Measurements from ENCODE around the gene TMEM151B.

TMEM151B gene

DNA sequence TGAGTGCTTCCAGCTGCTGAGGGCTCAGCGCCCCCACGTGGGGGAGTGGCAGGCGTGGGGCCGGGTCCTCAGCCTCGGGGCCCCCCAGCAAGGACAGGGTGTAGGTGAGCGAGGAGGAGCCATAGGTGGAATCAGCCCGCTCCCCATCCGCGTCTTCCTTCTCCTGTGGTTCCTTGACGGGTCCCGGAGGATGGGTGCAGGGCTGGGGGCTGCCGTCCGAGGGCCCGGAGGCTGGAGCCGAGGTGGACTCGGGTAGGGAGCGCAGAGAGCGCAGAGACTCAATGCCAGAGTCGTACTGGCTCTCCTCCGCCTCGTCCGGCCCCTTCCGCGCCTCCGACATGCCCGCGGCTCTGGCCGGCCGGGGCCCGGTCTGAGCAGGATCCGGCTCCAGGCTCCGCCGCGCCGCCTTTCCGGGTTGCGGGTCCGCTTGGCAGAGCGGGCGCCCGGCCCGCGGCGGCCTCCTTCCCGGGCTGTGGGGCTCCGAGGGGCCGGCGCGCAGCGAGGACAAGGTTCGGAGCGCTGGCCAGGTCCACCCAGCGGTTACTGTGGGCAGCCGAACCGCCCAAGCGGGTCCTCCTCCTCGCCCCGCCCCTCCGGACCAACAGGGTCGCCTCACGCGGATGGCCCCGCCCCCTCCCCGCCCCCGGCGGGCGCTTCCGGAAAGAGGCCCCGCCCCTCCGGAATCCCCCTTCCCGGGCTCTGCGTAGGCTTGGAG lies 5.1 kb upstream of the TMEM151B start, which contains the start of gene NFKBIE:
Gene NFKBIE (minus strand): TSS at position 545 of the 715 bp plus-strand sequence. CDS start 205 bp downstream, at position 340.
- DNase-seq (ENCODE audit: low spot score), result peak; percentile 95
- in situ Hi-C loops (cut with MboI; ENCODE audit: low sequenced_read_pairs, unreplicated experiment), result no loop called here
- TF ChIP-seq, protein P1, sequence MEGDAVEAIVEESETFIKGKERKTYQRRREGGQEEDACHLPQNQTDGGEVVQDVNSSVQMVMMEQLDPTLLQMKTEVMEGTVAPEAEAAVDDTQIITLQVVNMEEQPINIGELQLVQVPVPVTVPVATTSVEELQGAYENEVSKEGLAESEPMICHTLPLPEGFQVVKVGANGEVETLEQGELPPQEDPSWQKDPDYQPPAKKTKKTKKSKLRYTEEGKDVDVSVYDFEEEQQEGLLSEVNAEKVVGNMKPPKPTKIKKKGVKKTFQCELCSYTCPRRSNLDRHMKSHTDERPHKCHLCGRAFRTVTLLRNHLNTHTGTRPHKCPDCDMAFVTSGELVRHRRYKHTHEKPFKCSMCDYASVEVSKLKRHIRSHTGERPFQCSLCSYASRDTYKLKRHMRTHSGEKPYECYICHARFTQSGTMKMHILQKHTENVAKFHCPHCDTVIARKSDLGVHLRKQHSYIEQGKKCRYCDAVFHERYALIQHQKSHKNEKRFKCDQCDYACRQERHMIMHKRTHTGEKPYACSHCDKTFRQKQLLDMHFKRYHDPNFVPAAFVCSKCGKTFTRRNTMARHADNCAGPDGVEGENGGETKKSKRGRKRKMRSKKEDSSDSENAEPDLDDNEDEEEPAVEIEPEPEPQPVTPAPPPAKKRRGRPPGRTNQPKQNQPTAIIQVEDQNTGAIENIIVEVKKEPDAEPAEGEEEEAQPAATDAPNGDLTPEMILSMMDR (IDR thresholded peaks at IDR 0.05; ENCODE audit: borderline replicate concordance, control extremely low read depth, extremely low read depth, insufficient read depth, missing control alignments), result peak; percentile 68

DNA sequence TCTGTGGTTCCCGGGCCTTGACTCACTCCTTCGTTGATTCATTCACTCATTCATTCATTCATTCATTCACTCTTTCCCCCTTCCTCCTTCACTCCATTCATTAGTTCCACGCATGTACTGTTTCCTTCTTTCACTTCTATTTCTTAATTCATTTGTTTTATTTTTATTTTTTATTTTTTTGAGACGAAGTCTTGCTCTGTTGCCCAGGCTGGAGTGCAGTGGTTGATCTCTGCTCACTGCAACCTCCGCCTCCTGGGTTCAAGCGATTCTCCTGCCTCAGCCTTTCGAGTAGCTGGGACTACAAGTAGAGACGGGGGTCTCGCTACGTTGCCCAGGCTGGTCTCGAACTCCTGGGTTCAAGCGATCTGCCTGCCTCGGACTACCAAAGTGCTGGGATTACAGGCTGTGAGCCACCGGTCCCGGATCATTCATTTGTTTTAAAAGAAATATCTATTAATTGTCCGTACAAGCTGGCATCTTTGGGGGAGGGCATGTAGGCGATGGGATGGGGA lies 4.5 kb upstream of the TMEM151B start:
- in situ Hi-C loops (cut with MboI; ENCODE audit: low sequenced_read_pairs, unreplicated experiment), result no loop called here
- no peak for DNase-seq (ENCODE audit: low spot score)
- TF ChIP-seq, protein P1 (IDR thresholded peaks at IDR 0.05; ENCODE audit: borderline replicate concordance, control extremely low read depth, extremely low read depth, insufficient read depth, missing control alignments), result no peak

DNA sequence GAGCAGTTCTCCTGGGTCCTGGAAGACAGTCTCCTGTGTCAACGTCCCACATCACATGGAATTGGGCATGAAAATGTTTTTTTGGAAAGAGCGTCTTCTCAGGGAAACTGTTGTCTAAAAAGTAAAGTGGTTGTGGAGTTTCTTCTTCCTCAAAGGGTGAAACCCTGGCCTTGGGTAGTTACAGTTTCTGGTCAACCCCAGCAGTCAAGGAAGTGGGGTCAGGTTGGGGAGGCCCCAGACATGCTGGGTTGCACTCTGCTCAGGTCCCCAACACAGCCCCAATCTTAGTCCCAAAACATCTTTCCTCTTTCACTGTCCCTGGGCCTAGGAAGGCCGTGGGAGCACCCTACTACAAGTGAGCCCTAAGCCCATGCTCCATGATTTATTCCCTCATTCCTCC lies 3.9 kb upstream of the TMEM151B start:
- DNase-seq (ENCODE audit: low spot score), result peak; percentile 79
- TF ChIP-seq, protein P1 (IDR thresholded peaks at IDR 0.05; ENCODE audit: borderline replicate concordance, control extremely low read depth, extremely low read depth, insufficient read depth, missing control alignments), result no peak
- in situ Hi-C loops (cut with MboI; ENCODE audit: low sequenced_read_pairs, unreplicated experiment), result no loop called here

DNA sequence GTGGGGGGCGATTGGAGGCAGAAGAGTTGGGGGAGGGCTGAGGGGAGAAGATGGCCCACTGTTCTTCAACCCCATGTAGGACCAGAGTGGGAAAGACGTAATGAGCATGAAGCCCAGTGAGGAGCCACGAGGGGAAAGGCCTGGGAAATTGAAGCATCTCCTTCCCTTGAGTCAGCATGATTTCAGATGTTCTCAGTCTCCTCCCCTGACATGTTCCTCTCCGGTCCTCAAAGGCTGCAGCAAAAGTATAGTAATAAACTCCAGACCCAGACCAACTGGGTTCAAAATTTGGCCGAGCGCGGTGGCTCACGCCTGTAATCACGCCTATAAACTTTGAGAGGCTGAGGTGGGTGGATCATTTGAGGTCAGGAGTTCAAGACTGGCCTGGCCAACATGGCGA lies 3.0 kb upstream of the TMEM151B start:
- no peak for DNase-seq (ENCODE audit: low spot score)
- in situ Hi-C loops (cut with MboI; ENCODE audit: low sequenced_read_pairs, unreplicated experiment), result no loop called here
- TF ChIP-seq, protein P1 (IDR thresholded peaks at IDR 0.05; ENCODE audit: borderline replicate concordance, control extremely low read depth, extremely low read depth, insufficient read depth, missing control alignments), result no peak

DNA sequence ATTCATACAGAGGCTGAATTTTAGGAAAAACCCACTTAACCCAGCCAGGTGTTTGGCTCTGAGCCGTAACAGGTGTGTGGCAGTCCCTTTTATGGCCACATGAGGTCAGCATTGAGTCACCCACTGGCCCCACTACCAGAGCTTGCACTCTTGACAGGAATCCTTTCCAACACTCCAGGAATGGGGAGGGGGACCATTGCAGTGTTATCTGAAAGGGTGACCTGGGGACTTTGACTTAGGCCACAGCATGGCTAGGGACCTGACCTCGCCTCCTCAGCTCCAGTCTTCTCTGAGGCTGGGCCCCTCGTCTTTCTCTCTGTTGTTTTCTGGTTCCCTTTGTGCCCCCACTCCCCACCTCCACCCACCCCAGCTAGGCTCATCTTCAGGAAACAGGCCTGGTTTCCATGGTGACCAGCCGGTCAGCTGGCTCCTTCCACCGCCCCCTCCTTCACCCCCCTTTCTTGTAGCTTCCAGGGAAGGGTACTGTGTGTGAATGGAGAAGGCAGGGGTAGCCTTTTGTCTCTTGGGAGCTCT lies 2.1 kb upstream of the TMEM151B start:
- TF ChIP-seq, protein P1 (IDR thresholded peaks at IDR 0.05; ENCODE audit: borderline replicate concordance, control extremely low read depth, extremely low read depth, insufficient read depth, missing control alignments), result peak; percentile 94
- in situ Hi-C loops (cut with MboI; ENCODE audit: low sequenced_read_pairs, unreplicated experiment), result no loop called here
- DNase-seq (ENCODE audit: low spot score), result peak; percentile 70

DNA sequence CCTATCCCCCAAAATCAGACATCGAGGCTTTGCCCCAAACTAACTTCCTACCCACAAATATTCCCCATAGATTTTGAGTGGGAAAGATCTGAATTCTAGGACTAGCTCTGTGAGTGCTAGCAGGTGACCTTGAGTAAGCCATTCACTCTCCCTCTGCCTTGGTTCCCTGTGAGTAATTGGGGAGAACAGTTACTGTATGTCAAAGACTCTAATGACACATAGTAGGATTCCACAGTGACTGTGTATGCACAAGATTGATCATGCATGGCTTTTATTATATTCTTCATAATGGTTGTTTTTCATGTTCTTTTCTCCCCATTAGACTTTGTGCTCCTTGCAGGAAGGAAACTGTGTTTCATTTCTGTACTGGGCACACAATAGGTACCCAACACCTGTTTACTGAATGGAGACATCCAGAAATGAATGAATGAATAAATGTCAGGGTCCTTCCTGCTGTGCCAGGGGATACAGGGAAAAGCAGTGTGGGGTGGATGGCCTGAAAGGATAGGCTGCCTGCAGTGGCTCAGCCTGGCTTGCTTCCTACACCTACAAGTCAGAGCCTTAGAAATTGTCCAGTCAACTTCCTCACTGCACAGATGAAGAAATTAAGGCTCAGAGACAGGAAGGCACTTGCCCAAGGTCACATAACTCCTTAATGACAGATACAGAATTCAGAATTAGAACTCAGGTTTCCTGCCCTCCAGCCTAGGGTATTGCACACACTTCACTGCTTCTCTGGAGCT lies 901 bp upstream of the TMEM151B start:
- TF ChIP-seq, protein P1 (IDR thresholded peaks at IDR 0.05; ENCODE audit: borderline replicate concordance, control extremely low read depth, extremely low read depth, insufficient read depth, missing control alignments), result no peak
- in situ Hi-C loops (cut with MboI; ENCODE audit: low sequenced_read_pairs, unreplicated experiment), result no loop called here
- no peak for DNase-seq (ENCODE audit: low spot score)

Data from GM13976 (cell line).